SK-N-SH treated with all-trans-retinoic acid at 6 μM for 48 hours (cell line): Measurements from ENCODE around the gene NREP.

Experiments used
- ZFP3 ChIP-seq: fragments of 250-450 bp; sonication (Bioruptor Pico); IDR thresholded peaks from 2 replicates; pipeline ENCODE4 v1.5.0; 2020; ENCODE audit warnings: mild to moderate bottlenecking, moderate library complexity
- ZNF565 ChIP-seq: fragments of 450-650 bp; formaldehyde crosslinking; conservative IDR thresholded peaks from 2 replicates; pipeline ENCODE4 v1.5.0; 2020; ENCODE audit warnings: low read depth, mild to moderate bottlenecking, moderate library complexity

GRCh38 chr5:111719773-111720172 is 37.2 kb downstream of the NREP start:
- TF ChIP-seq ZNF565 (CRISPR knock-in tag) (no peak), ZFP3 (CRISPR knock-in tag) (no peak)
